SK-N-SH (cell line): ENCODE data around the gene BBX. TPM values are rescaled to one million over a fixed set of nuclear protein-coding genes. Genes with fewer than 3 reads are reported as not detected.
A peak's percentile ranks its signal among the peaks of the same experiment; 100 is the strongest.

Experiments
- CTCF ChIA-PET: fragments of 300-600, 350-600 bp; formaldehyde crosslinking; extraction: SDS; loops from one replicate; lab custom pipeline; 2021; lab: Yijun Ruan, JAX
- POLR2A ChIA-PET: fragments of 350-600 bp; sonication (Branson Sonifier 250); formaldehyde crosslinking; extraction: SDS; loops from one replicate; lab custom pipeline; 2020; ENCODE audit warnings: antibody characterized with exemption, inconsistent platforms; lab: Yijun Ruan, JAX
- DNase-seq: peaks from one replicate; pipeline ENCODE4 v3.0.0; 2012
- H2AFZ ChIP-seq: fragments of 200-600 bp; sonication (generic); 2 replicates; pipeline ENCODE4 v1.8.1; 2016; ENCODE audit warnings: antibody characterized with exemption, mild to moderate bottlenecking, low read depth
- H3F3A ChIP-seq: fragments of 200-600 bp; sonication (generic); replicated peaks from 2 replicates; pipeline ENCODE3; 2016; ENCODE audit warnings: antibody characterized with exemption, mild to moderate bottlenecking; ENCODE audit not compliant: insufficient read depth
- H3K27ac ChIP-seq, 2 experiments: fragments of 200-500 bp in 1 of 2; fragments of 200-600 bp in 1 of 2; sonication (Bioruptor generic) in 1 of 2; sonication (generic), shearing (Covaris generic) in 1 of 2; 2 replicates each; pipeline versions ENCODE4 v1.5.1 to v1.6.1; 2014 to 2016; ENCODE audit warnings: low read depth in 2 of 2, inconsistent platforms in 1 of 2, low read length in 1 of 2, mild to moderate bottlenecking in 1 of 2, mixed read lengths in 1 of 2
- H3K27me3 ChIP-seq: fragments of 200-600 bp; sonication (generic), shearing (Covaris generic); 2 replicates; pipeline ENCODE4 v1.6.1; 2016; ENCODE audit warnings: mixed run types; ENCODE audit not compliant: insufficient read depth
- H3K36me3 ChIP-seq, 2 experiments: fragments of 200-500 bp in 1 of 2; fragments of 200-600 bp in 1 of 2; sonication (Bioruptor generic) in 1 of 2; sonication (generic) in 1 of 2; replicated peaks in 1 of 2; 2 replicates each; pipeline versions ENCODE3 to v1.5.1; 2014 to 2016; ENCODE audit warnings: low read length in 1 of 2, mild to moderate bottlenecking in 1 of 2; ENCODE audit not compliant: insufficient read depth in 2 of 2, control insufficient read depth in 1 of 2
- H3K4me1 ChIP-seq, 2 experiments: fragments of 200-500 bp in 1 of 2; fragments of 200-600 bp in 1 of 2; sonication (Bioruptor generic) in 1 of 2; sonication (generic), shearing (Covaris generic) in 1 of 2; 2 replicates each; pipeline versions ENCODE4 v1.5.1 to v1.6.1; 2014 to 2016; ENCODE audit warnings: low read depth in 1 of 2, low read length in 1 of 2, mixed run types in 1 of 2; ENCODE audit not compliant: insufficient read depth in 2 of 2, control insufficient read depth in 1 of 2
- H3K4me2 ChIP-seq: fragments of 200-600 bp; sonication (generic), shearing (Covaris generic); 2 replicates; pipeline ENCODE4 v1.6.1; 2017; ENCODE audit warnings: mixed run types
- H3K4me3 ChIP-seq, 2 experiments: fragments of 200-500 bp in 1 of 2; fragments of 200-600 bp in 1 of 2; sonication (Bioruptor generic) in 1 of 2; sonication (generic), shearing (Covaris generic) in 1 of 2; 2 replicates each; pipeline versions ENCODE4 v1.5.1 to v1.8.1; 2014 to 2016; ENCODE audit warnings: low read depth in 2 of 2, inconsistent platforms in 1 of 2, low read length in 1 of 2, mild to moderate bottlenecking in 1 of 2, mixed read lengths in 1 of 2, moderate library complexity in 1 of 2
- H3K79me2 ChIP-seq: fragments of 200-600 bp; sonication (generic); 2 replicates; pipeline ENCODE4 v1.8.1; 2017; ENCODE audit warnings: mild to moderate bottlenecking; ENCODE audit not compliant: insufficient read depth
- H3K9ac ChIP-seq: fragments of 200-600 bp; sonication (generic); 2 replicates; pipeline ENCODE4 v1.6.1; 2017; ENCODE audit warnings: mixed run types
- H3K9me2 ChIP-seq: fragments of 200-600 bp; sonication (generic); 2 replicates; pipeline ENCODE4 v1.6.1; 2017; ENCODE audit warnings: mixed run types
- H3K9me3 ChIP-seq: fragments of 200-600 bp; sonication (generic); 2 replicates; pipeline ENCODE4 v1.6.1; 2017; ENCODE audit warnings: mixed run types, mild to moderate bottlenecking, moderate library complexity
- H4K20me1 ChIP-seq: fragments of 200-600 bp; sonication (generic); 2 replicates; pipeline ENCODE4 v1.6.1; 2017; ENCODE audit warnings: mild to moderate bottlenecking, mixed run types; ENCODE audit not compliant: insufficient read depth
- CHD2 ChIP-seq: fragments of 150-350 bp; IDR thresholded peaks from 2 replicates; pipeline ENCODE4 v1.6.1; 2018; ENCODE audit warnings: low read length; ENCODE audit not compliant: partially characterized antibody
- ELF1 ChIP-seq: IDR thresholded peaks from 2 replicates; pipeline ENCODE4 v1.4.0; 2012
- EP300 ChIP-seq, 2 experiments: IDR thresholded peaks; 2 replicates each; pipeline versions ENCODE4 v1.4.0 to v1.6.1; 2012; ENCODE audit warnings: borderline replicate concordance in 1 of 2, low read depth in 1 of 2, low read length in 1 of 2
- EZH2phosphoT487 ChIP-seq: fragments of 200-600 bp; sonication (generic); IDR thresholded peaks from 2 replicates; pipeline ENCODE4 v1.6.1; 2017; ENCODE audit warnings: low read depth, mixed run types, mild to moderate bottlenecking, antibody characterized with exemption, moderate library complexity, borderline replicate concordance
- FOSL2 ChIP-seq: IDR thresholded peaks from 2 replicates; pipeline ENCODE4 v1.4.0; 2012; ENCODE audit warnings: low read depth, mild to moderate bottlenecking, moderate library complexity, borderline replicate concordance
- FOXM1 ChIP-seq: IDR thresholded peaks from 2 replicates; pipeline ENCODE4 v1.4.0; 2012; ENCODE audit warnings: low read depth, mild to moderate bottlenecking
- GABPA ChIP-seq: IDR thresholded peaks from 2 replicates; pipeline ENCODE4 v1.4.0; 2012; ENCODE audit warnings: low read depth, mild to moderate bottlenecking
- GATA2 ChIP-seq: sonication (generic); formaldehyde crosslinking; IDR thresholded peaks from 2 replicates; pipeline ENCODE4 v1.5.0; 2020; ENCODE audit warnings: mild to moderate bottlenecking, missing genetic modification reagents
- MAX ChIP-seq: IDR thresholded peaks from 2 replicates; pipeline ENCODE4 v1.4.0; 2012; ENCODE audit warnings: low read depth
- MEF2A ChIP-seq: IDR thresholded peaks from 2 replicates; pipeline ENCODE4 v1.4.0; 2012; ENCODE audit warnings: low read depth, borderline replicate concordance
- MXI1 ChIP-seq: IDR thresholded peaks from 2 replicates; pipeline ENCODE4 v1.6.1; 2012; ENCODE audit warnings: mild to moderate bottlenecking, low read depth, low read length, improper control_type of control experiment
- NFIC ChIP-seq: IDR thresholded peaks from 2 replicates; pipeline ENCODE4 v1.4.0; 2012; ENCODE audit warnings: borderline replicate concordance
- NRF1 ChIP-seq: IDR thresholded peaks from 2 replicates; pipeline ENCODE4 v1.6.1; 2012; ENCODE audit warnings: low read depth, mild to moderate bottlenecking, low read length
- PBX3 ChIP-seq: IDR thresholded peaks from 2 replicates; pipeline ENCODE4; 2012
- POLR2AphosphoS5 ChIP-seq: IDR thresholded peaks from 2 replicates; pipeline ENCODE4 v1.6.1; 2012; ENCODE audit warnings: low read depth, low read length
- RXRA ChIP-seq: IDR thresholded peaks from 2 replicates; pipeline ENCODE4 v1.4.0; 2012; ENCODE audit warnings: low read depth, mild to moderate bottlenecking, borderline replicate concordance
- SMC3 ChIP-seq: IDR thresholded peaks from 2 replicates; pipeline ENCODE4 v1.6.1; 2012; ENCODE audit warnings: low read depth, low read length, improper control_type of control experiment
- TEAD4 ChIP-seq: IDR thresholded peaks from 2 replicates; pipeline ENCODE4 v1.4.0; 2012; ENCODE audit warnings: mild to moderate bottlenecking, borderline replicate concordance; ENCODE audit not compliant: insufficient read depth
- USF1 ChIP-seq: IDR thresholded peaks from 2 replicates; pipeline ENCODE4 v1.4.0; 2012; ENCODE audit warnings: low read depth, borderline replicate concordance
- USF2 ChIP-seq: fragments of 150-350 bp; IDR thresholded peaks from 2 replicates; pipeline ENCODE4 v1.6.1; 2017; ENCODE audit warnings: antibody characterized with exemption, low read length, low read depth, borderline replicate concordance
- ZBTB33 ChIP-seq: IDR thresholded peaks from 2 replicates; pipeline ENCODE4 v1.4.0; 2012; ENCODE audit warnings: low read depth, borderline replicate concordance
- WGBS: methylation state at CpG from one replicate; pipeline ENCODE4 v1.1.6; 2017; ENCODE audit warnings: low lambda C conversion rate; 5-methylcytosine and 5-hydroxymethylcytosine counted together
- polyA plus RNA-seq, 3 experiments: library from polyadenylated mRNA; depleted of rRNA; stranded (reverse); fragments of >200 nt; gene quantifications; 2 replicates each; pipeline ENCODE4 v1.2.3, GENCODE V29; 2012

The BBX gene
- polyA plus RNA-seq, 1 of the 3 experiments (the other 2 are of a cell fraction), result 14.2 TPM

- Histone ChIP-seq H4K20me1 (no peaks in the 10 kb centered on the region), H3K36me3 (no peaks in the 10 kb centered on the region), H3F3A (no peaks in the 10 kb centered on the region), H3K4me3 (no peak overlapping the region), H3K4me2 (no peak overlapping the region), H3K9me2 (no peaks in the 10 kb centered on the region), H3K27me3 (no peaks in the 10 kb centered on the region), H3K4me1 (no peaks in the 10 kb centered on the region; a peak in 2 of 4 replicates), H2AFZ (no peak overlapping the region), H3K27ac (no peak overlapping the region)
- 91% methylated on average over 6 of the region's 6 CpGs for WGBS
- TF ChIP-seq CHD2 (no peak), PBX3 (no peak), RXRA (no peak), NFIC (no peak)
- TF ChIP-seq, all 33 proteins: peak for 0
- CTCF ChIA-PET, result interaction anchor here (1.1 to 5.9 kb wide), 20 partner anchors 9 to 812 kb away, joined by 3 to 99 read pairs (median 7); no protein-coding TSS in a partner anchor
- POLR2A ChIA-PET, result no interaction called here
- Histone ChIP-seq H3K9ac (no peak overlapping the region), H3K9me3 (no peaks in the 10 kb centered on the region), H3K79me2 (no peaks in the 10 kb centered on the region)
- DNase-seq, result no peak
These were observed 152.6 kb downstream of the BBX start for GRCh38 chr3:107675233-107675900.

- Histone ChIP-seq H3K4me1 (no peaks in the 10 kb centered on the region; a peak in 2 of 4 replicates), H3K27ac (no peak overlapping the region), H3K9me3 (no peaks in the 10 kb centered on the region), H3K9ac (no peak overlapping the region), H3K4me3 (no peak overlapping the region; a peak in 1 of 4 replicates), H3K27me3 (no peaks in the 10 kb centered on the region), H3K79me2 (no peaks in the 10 kb centered on the region), H3K9me2 (no peaks in the 10 kb centered on the region), H3F3A (no peaks in the 10 kb centered on the region), H3K4me2 (no peak overlapping the region), H3K36me3 (no peaks in the 10 kb centered on the region), H2AFZ (no peak overlapping the region), H4K20me1 (no peaks in the 10 kb centered on the region)
- POLR2A ChIA-PET, result no interaction called here
- CTCF ChIA-PET, result interaction anchor here (0.6 to 5.9 kb wide), 61 partner anchors 8 to 820 kb away, joined by 3 to 99 read pairs (median 4); no protein-coding TSS in a partner anchor
- DNase-seq, result peak; percentile 29
- WGBS, result 56% methylated on average over 2 of the region's 2 CpGs
- TF ChIP-seq TEAD4 (no peak), RXRA (no peak), USF2 (no peak), GATA2 (0 out of 2 replicates have a peak, but pooled peaks have one; percentile 30), MEF2A (no peak), MXI1 (no peak), EP300 (IDR thresholded peaks at IDR 0.05; ENCODE audit: borderline replicate concordance in 1 of 2, low read depth in 1 of 2, low read length in 1 of 2) (no peak), FOXM1 (no peak), FOSL2 (no peak), MAX (no peak), EZH2phosphoT487 (no peak), ELF1 (no peak), POLR2AphosphoS5 (no peak), ZBTB33 (no peak), GABPA (no peak), NRF1 (no peak), USF1 (no peak), SMC3 (peak; percentile 38)
These were observed 153.9 kb downstream of the BBX start for GRCh38 chr3:107676469-107677309.
